HEK293T (cell line): ENCODE measurements around the gene THSD4.

Experiments
- BHLHE40 ChIP-seq: fragments of 450-650 bp; IDR thresholded peaks from 2 replicates; pipeline ENCODE4 v1.6.1; 2016; ENCODE audit warnings: mild to moderate bottlenecking, moderate library complexity, borderline replicate concordance
- HDGF ChIP-seq: fragments of 450-650 bp; IDR thresholded peaks from 2 replicates; pipeline ENCODE4 v1.6.1; 2017; ENCODE audit warnings: antibody characterized with exemption, borderline replicate concordance
- TARDBP ChIP-seq: fragments of 450-650 bp; IDR thresholded peaks from 2 replicates; pipeline ENCODE4 v1.6.1; 2016
- ZNF384 ChIP-seq: fragments of 450-650 bp; IDR thresholded peaks from 2 replicates; pipeline ENCODE4 v1.6.1; 2016

GRCh38 chr15:71471347-71471746, 356.1 kb downstream of the THSD4 start:
- TF ChIP-seq ZNF384 = no peak
- TF ChIP-seq TARDBP = no peak
- no peak for TF ChIP-seq HDGF
- no peak for TF ChIP-seq BHLHE40
